ENCODE data around the gene PCDHB8.
"Not testable (repeated sequence)": the region's sequence is repeated elsewhere in the genome, so short reads cannot be mapped to it uniquely, and the experiment has no call there.

The PCDHB8 gene

DNA sequence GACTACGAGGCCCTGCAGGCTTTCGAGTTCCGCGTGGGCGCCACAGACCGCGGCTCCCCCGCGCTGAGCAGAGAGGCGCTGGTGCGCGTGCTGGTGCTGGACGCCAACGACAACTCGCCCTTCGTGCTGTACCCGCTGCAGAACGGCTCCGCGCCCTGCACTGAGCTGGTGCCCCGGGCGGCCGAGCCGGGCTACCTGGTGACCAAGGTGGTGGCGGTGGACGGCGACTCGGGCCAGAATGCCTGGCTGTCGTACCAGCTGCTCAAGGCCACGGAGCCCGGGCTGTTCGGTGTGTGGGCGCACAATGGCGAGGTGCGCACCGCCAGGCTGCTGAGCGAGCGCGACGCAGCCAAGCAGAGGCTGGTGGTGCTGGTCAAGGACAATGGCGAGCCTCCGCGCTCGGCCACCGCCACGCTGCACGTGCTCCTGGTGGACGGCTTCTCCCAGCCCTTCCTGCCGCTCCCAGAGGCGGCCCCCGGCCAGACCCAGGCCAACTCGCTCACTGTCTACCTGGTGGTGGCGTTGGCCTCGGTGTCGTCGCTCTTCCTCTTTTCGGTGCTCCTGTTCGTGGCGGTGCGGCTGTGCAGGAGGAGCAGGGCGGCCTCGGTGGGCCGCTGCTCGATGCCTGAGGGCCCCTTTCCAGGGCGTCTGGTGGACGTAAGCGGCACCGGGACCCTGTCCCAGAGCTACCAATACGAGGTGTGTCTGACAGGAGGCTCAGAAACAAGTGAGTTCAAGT lies 6.7 kb downstream of the PCDHB8 start:
- DNase-seq, result not testable (repeated sequence)

DNA sequence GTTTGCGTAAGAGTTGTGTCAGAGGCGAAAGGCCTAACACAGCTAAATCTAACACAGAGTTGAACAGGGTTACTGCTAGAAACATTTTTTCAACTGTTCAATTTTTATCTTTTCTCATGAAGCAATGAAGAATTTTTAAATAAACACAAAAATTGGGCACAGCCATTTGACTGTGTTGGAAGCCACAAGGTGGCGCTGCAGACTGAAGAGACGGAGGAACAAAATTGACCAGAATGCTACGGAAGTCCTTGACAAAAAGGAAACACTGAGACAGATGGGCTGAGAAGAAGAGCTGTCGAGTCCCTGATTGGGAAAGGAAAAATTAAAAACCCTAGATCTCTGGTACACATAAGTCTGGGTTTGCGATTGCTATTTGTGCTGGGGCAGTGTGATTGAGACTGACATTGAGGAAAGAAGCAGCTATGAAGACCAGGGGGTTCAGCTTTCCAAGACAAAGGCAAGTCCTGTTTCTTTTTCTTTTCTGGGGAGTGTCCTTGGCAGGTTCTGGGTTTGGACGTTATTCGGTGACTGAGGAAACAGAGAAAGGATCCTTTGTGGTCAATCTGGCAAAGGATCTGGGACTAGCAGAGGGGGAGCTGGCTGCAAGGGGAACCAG lies 9.4 kb downstream of the PCDHB8 start, which contains the start of gene PCDHB9:
TSS of gene PCDHB9 (plus strand) at position 265 of the 616 bp plus-strand sequence. CDS start at position 423, 158 bp downstream.
- DNase-seq, result no peak

DNA sequence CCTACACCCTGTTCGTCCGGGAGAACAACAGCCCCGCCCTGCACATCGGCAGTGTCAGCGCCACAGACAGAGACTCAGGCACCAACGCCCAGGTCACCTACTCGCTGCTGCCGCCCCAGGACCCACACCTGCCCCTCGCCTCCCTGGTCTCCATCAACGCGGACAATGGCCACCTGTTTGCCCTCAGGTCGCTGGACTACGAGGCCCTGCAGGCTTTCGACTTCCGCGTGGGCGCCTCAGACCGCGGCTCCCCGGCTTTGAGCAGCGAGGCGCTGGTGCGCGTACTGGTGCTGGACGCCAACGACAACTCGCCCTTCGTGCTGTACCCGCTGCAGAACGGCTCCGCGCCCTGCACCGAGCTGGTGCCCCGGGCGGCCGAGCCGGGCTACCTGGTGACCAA lies 11.1 kb downstream of the PCDHB8 start:
- not testable (repeated sequence) for DNase-seq

DNA sequence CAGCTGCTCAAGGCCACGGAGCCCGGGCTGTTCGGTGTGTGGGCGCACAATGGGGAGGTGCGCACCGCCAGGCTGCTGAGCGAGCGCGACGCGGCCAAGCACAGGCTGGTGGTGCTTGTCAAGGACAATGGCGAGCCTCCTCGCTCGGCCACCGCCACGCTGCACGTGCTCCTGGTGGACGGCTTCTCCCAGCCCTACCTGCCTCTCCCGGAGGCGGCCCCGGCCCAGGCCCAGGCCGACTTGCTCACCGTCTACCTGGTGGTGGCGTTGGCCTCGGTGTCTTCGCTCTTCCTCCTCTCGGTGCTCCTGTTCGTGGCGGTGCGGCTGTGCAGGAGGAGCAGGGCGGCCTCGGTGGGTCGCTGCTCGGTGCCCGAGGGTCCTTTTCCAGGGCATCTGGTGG lies 11.5 kb downstream of the PCDHB8 start:
- DNase-seq, result not testable (repeated sequence)

DNA sequence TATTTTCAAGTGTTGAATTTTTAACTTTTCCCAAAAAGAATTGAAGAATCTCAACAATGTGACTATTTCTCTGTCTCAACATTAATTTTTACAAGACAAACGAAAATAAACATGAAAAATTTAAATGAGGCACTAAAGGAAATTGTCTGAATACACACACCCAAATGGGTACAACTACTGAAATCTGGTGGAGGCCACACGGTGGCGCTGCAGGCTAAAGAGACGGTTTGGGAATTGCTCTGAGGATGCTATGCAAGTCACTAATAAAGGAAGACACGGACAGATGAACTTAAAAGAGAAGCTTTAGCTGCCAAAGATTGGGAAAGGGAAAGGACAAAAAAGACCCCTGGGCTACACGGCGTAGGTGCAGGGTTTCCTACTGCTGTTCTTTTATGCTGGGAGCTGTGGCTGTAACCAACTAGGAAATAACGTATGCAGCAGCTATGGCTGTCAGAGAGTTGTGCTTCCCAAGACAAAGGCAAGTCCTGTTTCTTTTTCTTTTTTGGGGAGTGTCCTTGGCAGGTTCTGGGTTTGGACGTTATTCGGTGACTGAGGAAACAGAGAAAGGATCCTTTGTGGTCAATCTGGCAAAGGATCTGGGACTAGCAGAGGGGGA lies 14.6 kb downstream of the PCDHB8 start, which contains the start of gene PCDHB10:
TSS of gene PCDHB10 (plus strand) at position 244 of the 616 bp plus-strand sequence. CDS start at position 444, 200 bp downstream.
- DNase-seq, result no peak

DNA sequence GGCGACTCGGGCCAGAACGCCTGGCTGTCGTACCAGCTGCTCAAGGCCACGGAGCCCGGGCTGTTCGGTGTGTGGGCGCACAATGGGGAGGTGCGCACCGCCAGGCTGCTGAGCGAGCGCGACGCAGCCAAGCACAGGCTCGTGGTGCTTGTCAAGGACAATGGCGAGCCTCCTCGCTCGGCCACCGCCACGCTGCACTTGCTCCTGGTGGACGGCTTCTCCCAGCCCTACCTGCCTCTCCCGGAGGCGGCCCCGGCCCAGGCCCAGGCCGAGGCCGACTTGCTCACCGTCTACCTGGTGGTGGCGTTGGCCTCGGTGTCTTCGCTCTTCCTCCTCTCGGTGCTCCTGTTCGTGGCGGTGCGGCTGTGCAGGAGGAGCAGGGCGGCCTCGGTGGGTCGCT lies 16.7 kb downstream of the PCDHB8 start:
- DNase-seq, result not testable (repeated sequence)

DNA sequence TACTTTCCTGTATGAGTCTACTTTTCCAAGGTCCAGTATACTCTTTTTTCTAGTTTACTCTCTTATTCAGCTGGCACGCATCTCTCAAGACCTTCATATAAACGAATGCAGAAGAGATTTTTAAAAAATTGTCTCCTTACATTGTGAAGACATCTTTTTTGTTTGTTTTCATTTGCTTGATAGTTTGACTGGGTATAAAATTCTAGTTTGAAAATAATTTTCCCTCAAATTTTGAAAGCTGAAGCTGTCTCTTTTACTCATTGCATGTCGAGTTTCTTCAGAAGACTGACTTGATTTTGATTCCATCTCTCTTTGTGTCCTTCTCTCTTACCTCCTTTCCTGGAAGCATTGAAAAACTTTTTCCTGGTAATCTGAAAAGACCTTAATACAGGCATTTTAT lies 18.8 kb downstream of the PCDHB8 start:
- no peak for DNase-seq

DNA sequence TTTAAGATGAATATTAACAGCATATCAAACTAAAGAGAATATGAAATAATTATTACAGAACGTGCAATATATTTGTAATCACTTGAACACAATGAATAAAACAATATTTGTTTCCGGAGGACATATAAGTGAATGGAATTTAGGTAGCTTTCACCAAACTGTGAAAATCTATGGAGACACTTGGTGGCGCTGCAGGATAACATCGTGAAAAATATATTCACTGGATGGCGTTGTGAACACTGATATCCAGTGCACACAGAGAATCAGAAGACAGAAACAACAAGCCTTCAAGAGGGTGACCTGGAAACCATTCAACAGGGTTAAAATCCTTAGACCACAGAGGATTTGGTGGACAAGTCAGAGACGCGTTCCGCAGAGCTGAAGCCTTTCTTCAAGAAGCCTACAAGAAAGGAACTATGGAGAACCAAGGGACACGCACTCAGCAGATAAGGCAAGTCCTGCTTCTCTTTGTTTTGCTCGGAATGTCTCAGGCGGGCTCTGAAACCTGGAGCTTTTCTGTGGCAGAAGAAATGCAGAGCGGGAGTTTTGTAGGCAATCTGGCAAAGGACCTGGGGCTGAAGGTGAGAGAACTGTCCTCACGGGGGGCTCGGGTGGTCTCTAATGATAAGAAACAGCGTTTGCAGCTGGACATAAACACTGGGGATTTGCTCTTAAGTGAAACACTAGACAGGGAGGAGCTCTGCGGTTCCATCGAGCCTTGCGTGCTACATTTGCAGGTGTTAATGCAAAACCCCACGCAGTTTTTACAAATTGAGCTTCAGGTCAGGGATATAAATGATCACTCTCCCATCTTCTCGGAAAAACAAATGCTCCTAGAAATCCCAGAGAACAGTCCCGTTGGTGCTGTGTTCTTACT lies 22.0 kb downstream of the PCDHB8 start, which contains the start of gene PCDHB11:
TSS of gene PCDHB11 (plus strand) at position 269 of the 877 bp plus-strand sequence. CDS start at position 417, 148 bp downstream.
- DNase-seq, result no peak

DNA sequence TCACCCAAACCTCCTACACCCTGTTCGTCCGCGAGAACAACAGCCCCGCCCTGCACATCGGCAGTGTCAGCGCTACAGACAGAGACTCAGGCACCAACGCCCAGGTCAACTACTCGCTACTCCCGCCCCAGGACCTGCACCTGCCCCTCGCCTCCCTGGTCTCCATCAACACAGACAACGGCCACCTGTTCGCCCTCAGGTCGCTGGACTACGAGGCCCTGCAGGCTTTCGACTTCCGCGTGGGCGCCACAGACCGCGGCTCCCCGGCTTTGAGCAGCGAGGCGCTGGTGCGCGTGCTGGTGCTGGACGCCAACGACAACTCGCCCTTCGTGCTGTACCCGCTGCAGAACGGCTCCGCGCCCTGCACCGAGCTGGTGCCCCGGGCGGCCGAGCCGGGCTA lies 23.5 kb downstream of the PCDHB8 start:
- not testable (repeated sequence) for DNase-seq

DNA sequence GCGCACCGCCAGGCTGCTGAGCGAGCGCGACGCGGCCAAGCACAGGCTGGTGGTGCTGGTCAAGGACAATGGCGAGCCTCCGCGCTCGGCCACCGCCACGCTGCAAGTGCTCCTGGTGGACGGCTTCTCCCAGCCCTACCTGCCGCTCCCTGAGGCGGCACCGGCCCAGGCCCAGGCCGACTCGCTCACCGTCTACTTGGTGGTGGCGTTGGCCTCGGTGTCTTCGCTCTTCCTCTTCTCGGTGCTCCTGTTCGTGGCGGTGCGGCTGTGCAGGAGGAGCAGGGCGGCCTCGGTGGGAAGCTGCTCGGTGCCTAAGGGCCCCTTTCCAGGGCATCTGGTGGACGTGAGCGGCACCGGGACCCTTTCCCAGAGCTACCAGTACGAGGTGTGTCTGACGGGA lies 24.1 kb downstream of the PCDHB8 start:
- DNase-seq, result not testable (repeated sequence)

DNA sequence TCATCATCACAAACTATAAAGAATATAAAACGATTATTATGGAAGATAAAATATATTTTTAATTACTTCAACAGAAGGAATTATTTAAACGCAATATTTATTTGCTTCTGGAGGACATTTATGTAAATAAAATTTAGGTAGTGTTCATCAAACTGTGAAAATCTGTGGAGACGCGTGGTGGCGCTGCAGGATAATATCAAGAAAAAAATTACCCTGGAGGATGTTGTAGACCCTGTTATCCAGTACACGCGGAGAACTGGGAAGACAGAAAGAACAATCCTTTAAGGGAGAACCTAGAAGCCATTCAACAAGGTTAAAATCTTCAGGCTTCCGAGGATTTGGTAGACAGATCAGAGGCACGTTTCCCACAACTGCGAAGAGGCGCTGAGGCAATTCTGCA lies 30.9 kb downstream of the PCDHB8 start, which contains the start of gene PCDHB12:
TSS of gene PCDHB12 (plus strand) at position 242 of the 400 bp plus-strand sequence. CDS start 189 bp downstream, outside the sequence.
- no peak for DNase-seq

DNA sequence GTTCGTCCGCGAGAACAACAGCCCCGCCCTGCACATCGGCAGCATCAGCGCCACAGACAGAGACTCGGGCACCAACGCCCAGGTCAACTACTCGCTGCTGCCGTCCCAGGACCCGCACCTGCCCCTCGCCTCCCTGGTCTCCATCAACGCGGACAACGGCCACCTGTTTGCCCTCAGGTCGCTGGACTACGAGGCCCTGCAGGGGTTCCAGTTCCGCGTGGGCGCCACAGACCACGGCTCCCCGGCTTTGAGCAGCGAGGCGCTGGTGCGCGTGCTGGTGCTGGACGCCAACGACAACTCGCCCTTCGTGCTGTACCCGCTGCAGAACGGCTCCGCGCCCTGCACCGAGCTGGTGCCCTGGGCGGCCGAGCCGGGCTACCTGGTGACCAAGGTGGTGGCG lies 32.7 kb downstream of the PCDHB8 start:
- not testable (repeated sequence) for DNase-seq

DNA sequence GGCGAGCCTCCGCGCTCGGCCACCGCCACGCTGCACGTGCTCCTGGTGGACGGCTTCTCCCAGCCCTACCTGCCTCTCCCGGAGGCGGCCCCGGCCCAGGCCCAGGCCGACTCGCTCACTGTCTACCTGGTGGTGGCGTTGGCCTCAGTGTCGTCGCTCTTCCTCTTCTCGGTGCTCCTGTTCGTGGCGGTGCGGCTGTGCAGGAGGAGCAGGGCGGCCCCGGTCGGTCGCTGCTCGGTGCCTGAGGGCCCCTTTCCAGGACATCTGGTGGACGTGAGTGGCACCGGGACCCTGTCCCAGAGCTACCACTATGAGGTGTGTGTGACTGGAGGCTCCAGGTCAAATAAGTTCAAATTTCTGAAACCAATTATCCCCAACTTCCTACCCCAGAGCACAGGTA lies 33.3 kb downstream of the PCDHB8 start:
- DNase-seq, result not testable (repeated sequence)

DNA sequence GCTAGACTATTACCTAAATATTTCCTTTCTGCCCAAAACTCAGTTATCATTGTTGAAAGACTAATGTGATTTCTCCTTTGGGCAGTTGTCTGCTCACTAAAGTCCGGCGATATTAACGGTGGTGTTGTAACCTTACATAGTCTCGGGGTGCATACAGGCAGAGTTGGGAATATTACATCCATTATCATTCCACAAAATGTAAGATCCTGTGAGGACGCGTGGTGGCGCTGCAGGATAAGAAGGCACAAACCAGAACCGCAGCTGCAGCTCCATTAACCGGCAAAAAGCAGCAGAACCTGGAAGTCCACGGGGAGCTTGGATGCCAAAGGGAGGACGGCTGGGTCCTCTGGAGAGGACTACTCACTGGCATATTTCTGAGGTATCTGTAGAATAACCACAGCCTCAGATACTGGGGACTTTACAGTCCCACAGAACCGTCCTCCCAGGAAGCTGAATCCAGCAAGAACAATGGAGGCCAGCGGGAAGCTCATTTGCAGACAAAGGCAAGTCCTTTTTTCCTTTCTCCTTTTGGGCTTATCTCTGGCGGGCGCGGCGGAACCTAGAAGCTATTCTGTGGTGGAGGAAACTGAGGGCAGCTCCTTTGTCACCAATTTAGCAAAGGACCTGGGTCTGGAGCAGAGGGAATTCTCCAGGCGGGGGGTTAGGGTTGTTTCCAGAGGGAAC lies 36.2 kb downstream of the PCDHB8 start, which contains the start of gene PCDHB13:
TSS of gene PCDHB13 (plus strand) at position 264 of the 684 bp plus-strand sequence. CDS start at position 469, 205 bp downstream.
- not testable (repeated sequence) for DNase-seq

DNA sequence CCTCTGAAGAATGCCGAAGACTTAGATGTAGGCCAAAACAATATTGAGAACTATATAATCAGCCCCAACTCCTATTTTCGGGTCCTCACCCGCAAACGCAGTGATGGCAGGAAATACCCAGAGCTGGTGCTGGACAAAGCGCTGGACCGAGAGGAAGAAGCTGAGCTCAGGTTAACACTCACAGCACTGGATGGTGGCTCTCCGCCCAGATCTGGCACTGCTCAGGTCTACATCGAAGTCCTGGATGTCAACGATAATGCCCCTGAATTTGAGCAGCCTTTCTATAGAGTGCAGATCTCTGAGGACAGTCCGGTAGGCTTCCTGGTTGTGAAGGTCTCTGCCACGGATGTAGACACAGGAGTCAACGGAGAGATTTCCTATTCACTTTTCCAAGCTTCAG lies 37.0 kb downstream of the PCDHB8 start:
- DNase-seq, result not testable (repeated sequence)

DNA sequence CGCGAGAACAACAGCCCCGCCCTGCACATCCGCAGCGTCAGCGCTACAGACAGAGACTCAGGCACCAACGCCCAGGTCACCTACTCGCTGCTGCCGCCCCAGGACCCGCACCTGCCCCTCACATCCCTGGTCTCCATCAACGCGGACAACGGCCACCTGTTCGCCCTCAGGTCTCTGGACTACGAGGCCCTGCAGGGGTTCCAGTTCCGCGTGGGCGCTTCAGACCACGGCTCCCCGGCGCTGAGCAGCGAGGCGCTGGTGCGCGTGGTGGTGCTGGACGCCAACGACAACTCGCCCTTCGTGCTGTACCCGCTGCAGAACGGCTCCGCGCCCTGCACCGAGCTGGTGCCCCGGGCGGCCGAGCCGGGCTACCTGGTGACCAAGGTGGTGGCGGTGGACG lies 37.9 kb downstream of the PCDHB8 start:
- DNase-seq, result not testable (repeated sequence)

DNA sequence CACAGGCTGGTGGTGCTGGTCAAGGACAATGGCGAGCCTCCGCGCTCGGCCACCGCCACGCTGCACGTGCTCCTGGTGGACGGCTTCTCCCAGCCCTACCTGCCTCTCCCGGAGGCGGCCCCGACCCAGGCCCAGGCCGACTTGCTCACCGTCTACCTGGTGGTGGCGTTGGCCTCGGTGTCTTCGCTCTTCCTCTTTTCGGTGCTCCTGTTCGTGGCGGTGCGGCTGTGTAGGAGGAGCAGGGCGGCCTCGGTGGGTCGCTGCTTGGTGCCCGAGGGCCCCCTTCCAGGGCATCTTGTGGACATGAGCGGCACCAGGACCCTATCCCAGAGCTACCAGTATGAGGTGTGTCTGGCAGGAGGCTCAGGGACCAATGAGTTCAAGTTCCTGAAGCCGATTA lies 38.4 kb downstream of the PCDHB8 start:
- DNase-seq, result not testable (repeated sequence)

DNA sequence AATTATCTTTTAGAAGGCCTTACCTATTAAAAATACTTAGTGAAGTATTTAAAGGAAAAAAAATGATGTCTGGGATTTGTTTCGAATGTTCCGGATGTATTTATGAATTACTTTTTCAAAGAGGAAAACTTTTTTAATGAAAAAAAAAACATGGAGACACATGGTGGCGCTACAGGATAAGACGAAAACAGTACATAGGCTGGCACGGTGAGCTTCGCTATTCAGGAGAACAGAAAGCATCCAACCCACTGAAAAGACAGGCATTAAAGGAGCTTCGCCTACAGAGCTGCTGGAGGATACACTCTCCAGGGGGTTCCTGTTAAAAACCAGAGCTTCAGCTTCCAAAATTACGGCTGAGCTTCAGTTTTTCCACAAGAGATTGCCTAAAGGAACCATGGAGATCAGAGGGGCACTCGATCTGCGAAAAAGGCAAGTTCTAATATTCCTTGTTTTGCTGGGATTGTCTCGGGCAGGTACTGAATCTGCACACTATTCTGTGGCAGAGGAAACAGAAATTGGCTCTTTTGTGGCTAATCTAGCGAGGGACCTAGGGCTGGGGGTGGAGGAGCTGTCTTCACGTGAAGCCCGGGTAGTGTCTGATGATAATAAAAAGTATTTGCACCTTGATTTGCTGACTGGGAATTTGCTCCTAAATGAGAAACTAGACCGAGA lies 45.7 kb downstream of the PCDHB8 start, which contains the start of gene PCDHB14:
TSS of gene PCDHB14 (plus strand) at position 232 of the 672 bp plus-strand sequence. CDS start at position 395, 163 bp downstream.
- no peak for DNase-seq

DNA sequence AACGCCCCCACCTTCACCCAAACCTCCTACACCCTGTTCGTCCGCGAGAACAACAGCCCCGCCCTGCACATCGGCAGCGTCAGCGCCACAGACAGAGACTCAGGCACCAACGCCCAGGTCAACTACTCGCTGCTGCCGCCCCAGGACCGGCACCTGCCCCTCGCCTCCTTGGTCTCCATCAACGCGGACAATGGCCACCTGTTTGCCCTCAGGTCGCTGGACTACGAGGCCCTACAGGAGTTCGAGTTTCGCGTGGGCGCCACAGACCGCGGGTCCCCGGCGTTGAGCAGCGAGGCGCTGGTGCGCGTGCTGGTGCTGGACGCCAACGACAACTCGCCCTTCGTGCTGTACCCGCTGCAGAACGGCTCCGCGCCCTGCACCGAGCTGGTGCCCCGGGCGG lies 47.3 kb downstream of the PCDHB8 start:
- DNase-seq, result not testable (repeated sequence)

DNA sequence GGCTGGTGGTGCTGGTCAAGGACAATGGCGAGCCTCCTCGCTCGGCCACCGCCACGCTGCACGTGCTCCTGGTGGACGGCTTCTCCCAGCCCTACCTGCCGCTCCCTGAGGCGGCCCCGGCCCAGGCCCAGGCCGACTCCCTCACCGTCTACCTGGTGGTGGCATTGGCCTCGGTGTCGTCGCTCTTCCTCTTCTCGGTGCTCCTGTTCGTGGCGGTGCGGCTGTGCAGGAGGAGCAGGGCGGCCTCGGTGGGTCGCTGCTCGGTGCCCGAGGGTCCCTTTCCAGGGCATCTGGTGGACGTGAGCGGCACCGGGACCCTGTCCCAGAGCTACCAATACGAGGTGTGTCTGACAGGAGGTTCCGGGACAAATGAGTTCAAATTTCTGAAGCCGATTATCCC lies 47.8 kb downstream of the PCDHB8 start:
- not testable (repeated sequence) for DNase-seq
